ENCODE results near the gene SELENON. TPM values are rescaled to one million over a fixed set of nuclear protein-coding genes. Genes with fewer than 3 reads are reported as not detected.

SELENON gene
- total RNA-seq, 1 experiment from 2014 or later = 21.8 TPM

DNA sequence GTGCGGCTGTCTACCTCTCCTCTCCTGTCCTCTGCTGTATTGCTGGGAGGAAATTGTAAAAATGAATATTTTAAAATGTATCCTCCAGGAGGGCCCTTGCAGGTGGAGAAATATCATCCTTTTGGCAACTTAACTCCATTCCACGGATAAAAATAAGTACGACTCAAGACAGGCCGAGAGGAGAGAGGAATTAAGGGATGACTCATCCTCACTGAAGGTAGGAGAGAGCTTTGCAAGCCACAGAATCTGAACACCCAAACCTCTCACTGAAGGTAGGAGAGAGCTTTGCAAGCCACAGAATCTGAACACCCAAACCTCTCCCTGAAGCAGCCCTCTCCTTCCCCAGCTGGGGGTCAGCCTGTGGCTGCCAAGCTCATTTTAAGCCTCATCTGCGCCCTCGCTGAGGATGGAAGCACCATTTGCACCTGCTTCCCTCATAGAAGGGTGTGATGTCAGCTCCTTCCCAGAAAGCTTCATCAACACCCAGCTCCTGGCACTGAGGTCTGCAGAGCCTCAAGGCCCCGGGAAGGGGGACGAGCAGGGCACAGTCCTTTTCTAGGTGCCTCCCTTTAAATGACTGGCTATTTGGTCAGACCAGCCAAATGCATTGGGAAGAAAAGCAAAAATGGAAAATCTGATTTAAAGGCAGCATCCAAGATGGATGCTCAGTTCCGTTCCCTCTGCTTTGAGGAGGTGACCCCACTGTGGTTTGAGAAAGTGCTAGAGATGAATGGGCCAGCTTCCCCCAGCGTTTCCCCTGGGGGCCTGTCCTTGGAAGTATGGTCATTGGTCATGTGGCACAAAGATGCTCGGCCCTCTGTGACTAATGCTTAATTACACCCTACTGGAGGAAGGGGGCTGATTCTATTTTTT is 12.9 kb upstream of the SELENON start:
- intact Hi-C loops (cut with micrococcal nuclease) = no loop called here
- H3K27ac Mint-ChIP-seq (ENCODE audit: low read depth, unreplicated experiment) = no peak overlapping the region
- no peaks in the 10 kb centered on the region for H3K36me3 Mint-ChIP-seq (ENCODE audit: insufficient read depth, unreplicated experiment)
- no peaks in the 10 kb centered on the region for H3K4me1 Mint-ChIP-seq (ENCODE audit: insufficient read depth, unreplicated experiment)
- BruUV-seq (replicated peaks) = no TSS peak
- no peak overlapping the region for H3K4me3 Mint-ChIP-seq (ENCODE audit: unreplicated experiment)
- no peaks in the 10 kb centered on the region for H3K9me3 Mint-ChIP-seq (ENCODE audit: unreplicated experiment)
- ChIA-PET CTCF (interaction anchor here (0.6 to 1.8 kb wide), 8 partner anchors 9 to 758 kb away, joined by 3 to 12 read pairs (median 4); partner anchors contain the start of gene CEP85), POLR2A (interaction anchor here (0.8 kb wide), 1 partner anchor 554 kb away, joined by 3 read pairs; the partner anchor contains the start of gene SYF2)
- DNase-seq (ENCODE audit: unreplicated experiment) = no peak
- TF ChIP-seq, protein P1, sequence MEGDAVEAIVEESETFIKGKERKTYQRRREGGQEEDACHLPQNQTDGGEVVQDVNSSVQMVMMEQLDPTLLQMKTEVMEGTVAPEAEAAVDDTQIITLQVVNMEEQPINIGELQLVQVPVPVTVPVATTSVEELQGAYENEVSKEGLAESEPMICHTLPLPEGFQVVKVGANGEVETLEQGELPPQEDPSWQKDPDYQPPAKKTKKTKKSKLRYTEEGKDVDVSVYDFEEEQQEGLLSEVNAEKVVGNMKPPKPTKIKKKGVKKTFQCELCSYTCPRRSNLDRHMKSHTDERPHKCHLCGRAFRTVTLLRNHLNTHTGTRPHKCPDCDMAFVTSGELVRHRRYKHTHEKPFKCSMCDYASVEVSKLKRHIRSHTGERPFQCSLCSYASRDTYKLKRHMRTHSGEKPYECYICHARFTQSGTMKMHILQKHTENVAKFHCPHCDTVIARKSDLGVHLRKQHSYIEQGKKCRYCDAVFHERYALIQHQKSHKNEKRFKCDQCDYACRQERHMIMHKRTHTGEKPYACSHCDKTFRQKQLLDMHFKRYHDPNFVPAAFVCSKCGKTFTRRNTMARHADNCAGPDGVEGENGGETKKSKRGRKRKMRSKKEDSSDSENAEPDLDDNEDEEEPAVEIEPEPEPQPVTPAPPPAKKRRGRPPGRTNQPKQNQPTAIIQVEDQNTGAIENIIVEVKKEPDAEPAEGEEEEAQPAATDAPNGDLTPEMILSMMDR (IDR thresholded peaks at IDR 0.05; ENCODE audit: unreplicated experiment) = no peak
- H3K27me3 Mint-ChIP-seq (ENCODE audit: insufficient read depth, unreplicated experiment) = no peaks in the 10 kb centered on the region

DNA sequence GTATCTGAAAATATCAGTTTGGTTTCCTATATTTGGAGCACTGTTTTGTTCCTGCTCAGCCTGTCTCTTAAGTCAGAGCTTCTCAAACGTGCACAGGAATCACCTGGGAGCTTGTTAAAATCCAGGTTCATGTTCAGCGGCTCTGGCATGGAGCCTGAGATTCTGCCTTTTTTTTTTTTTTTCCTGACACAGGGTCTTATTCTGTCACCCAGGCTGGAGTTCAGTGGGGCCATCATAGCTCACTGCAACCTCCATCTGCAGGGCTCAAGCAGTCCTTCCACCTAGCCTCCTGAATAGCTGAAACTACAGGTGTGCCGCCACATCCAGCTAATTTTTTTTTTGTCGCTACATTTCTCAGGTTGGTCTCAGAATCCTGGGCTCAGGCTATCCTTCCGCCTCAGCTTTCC is 12.2 kb upstream of the SELENON start:
- no TSS peak for BruUV-seq (replicated peaks)
- Mint-ChIP-seq H3K4me1 (ENCODE audit: insufficient read depth, unreplicated experiment) (no peaks in the 10 kb centered on the region), H3K4me3 (ENCODE audit: unreplicated experiment) (no peak overlapping the region), H3K9me3 (ENCODE audit: unreplicated experiment) (no peaks in the 10 kb centered on the region), H3K36me3 (ENCODE audit: insufficient read depth, unreplicated experiment) (no peaks in the 10 kb centered on the region), H3K27me3 (ENCODE audit: insufficient read depth, unreplicated experiment) (no peaks in the 10 kb centered on the region), H3K27ac (ENCODE audit: low read depth, unreplicated experiment) (no peak overlapping the region)
- TF ChIP-seq, protein P1 (IDR thresholded peaks at IDR 0.05; ENCODE audit: unreplicated experiment) = no peak
- no peak for DNase-seq (ENCODE audit: unreplicated experiment)
- intact Hi-C loops (cut with micrococcal nuclease) = no loop called here
- ChIA-PET POLR2A (interaction anchor here (0.8 kb wide), 1 partner anchor 555 kb away, joined by 3 read pairs; the partner anchor contains the start of gene SYF2), CTCF (interaction anchor here (0.6 to 1.8 kb wide), 9 partner anchors 8 to 758 kb away, joined by 3 to 12 read pairs (median 4); partner anchors contain the start of gene CEP85)

DNA sequence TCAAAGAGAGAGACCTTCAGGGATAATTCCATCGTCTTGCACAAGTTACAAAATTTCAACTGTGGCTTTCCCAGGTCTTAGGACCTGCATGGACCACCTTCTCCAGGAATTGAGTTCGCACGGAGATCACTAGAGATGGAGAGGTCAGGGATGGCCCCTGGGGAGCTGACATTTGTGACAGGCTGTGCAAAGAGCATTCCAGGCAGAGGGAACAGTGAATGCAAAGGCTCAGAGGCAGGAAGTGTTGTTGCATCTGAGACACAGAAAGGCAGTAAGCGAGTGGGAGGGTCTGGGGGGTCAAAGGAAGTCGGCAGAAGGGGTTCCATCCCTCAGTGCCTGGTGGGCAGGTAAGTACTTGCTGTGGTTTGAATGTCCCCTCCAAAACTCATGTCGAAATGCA is 9.5 kb upstream of the SELENON start:
- H3K4me3 Mint-ChIP-seq (ENCODE audit: unreplicated experiment) = no peak overlapping the region
- H3K36me3 Mint-ChIP-seq (ENCODE audit: insufficient read depth, unreplicated experiment) = no peaks in the 10 kb centered on the region
- ChIA-PET POLR2A (interaction anchor here (1.1 kb wide), 1 partner anchor 354 kb away, joined by 3 read pairs; no protein-coding TSS in a partner anchor), CTCF (interaction anchor here (0.5 to 1.2 kb wide), 2 partner anchors 20 to 188 kb away, joined by 3 to 5 read pairs; no protein-coding TSS in a partner anchor)
- TF ChIP-seq, protein P1 (IDR thresholded peaks at IDR 0.05; ENCODE audit: unreplicated experiment) = no peak
- no peaks in the 10 kb centered on the region for H3K27me3 Mint-ChIP-seq (ENCODE audit: insufficient read depth, unreplicated experiment)
- intact Hi-C loops (cut with micrococcal nuclease) = loop anchor here (10.0 kb wide), 1 partner anchor 546 kb away; the partner anchor contains the start of gene RSRP1
- no peaks in the 10 kb centered on the region for H3K9me3 Mint-ChIP-seq (ENCODE audit: unreplicated experiment)
- no peak for DNase-seq (ENCODE audit: unreplicated experiment)
- no TSS peak for BruUV-seq (replicated peaks)
- H3K4me1 Mint-ChIP-seq (ENCODE audit: insufficient read depth, unreplicated experiment) = no peaks in the 10 kb centered on the region
- H3K27ac Mint-ChIP-seq (ENCODE audit: low read depth, unreplicated experiment) = no peak overlapping the region

DNA sequence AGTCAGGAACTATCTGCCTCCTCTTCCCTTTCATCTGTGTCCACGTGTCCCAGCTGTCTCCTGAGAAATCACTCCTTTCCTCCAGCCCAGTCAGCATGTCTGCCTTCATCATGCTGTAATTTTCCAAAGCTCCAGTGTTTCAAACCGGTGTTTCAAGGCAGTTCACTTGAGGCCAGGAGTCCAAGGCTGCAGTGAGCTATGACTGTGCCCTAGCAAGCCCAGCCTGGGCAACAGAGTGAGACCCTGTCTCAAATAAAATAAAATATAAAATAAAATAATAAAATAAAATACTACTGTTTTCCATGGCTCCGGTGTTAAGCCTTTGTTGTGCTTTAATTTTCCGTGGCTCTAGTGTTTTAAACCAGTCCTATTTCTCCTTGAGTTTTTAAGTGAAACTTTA is 7.9 kb upstream of the SELENON start:
- ChIA-PET POLR2A (no interaction called here), CTCF (interaction anchor here (0.7 kb wide), 1 partner anchor 32 kb away, joined by 5 read pairs; no protein-coding TSS in a partner anchor)
- TF ChIP-seq, protein P1 (IDR thresholded peaks at IDR 0.05; ENCODE audit: unreplicated experiment) = no peak
- Mint-ChIP-seq H3K27me3 (ENCODE audit: insufficient read depth, unreplicated experiment) (no peaks in the 10 kb centered on the region), H3K9me3 (ENCODE audit: unreplicated experiment) (no peaks in the 10 kb centered on the region), H3K27ac (ENCODE audit: low read depth, unreplicated experiment) (no peak overlapping the region), H3K36me3 (ENCODE audit: insufficient read depth, unreplicated experiment) (no peaks in the 10 kb centered on the region), H3K4me1 (ENCODE audit: insufficient read depth, unreplicated experiment) (peaks cover 10% of the 10 kb centered on the region), H3K4me3 (ENCODE audit: unreplicated experiment) (no peak overlapping the region)
- BruUV-seq (replicated peaks) = no TSS peak
- intact Hi-C loops (cut with micrococcal nuclease) = loop anchor here (10.0 kb wide), 1 partner anchor 547 kb away; the partner anchor contains the start of gene RSRP1
- DNase-seq (ENCODE audit: unreplicated experiment) = no peak
